B cell (primary cell): ENCODE results near the gene SLC29A3.

Experiments
- CTCF ChIP-seq: fragments of 200-600 bp; IDR thresholded peaks from one replicate; pipeline ENCODE4 v1.8.0; 2022; ENCODE audit warnings: antibody characterized with exemption, mild to moderate bottlenecking
- EZH2 ChIP-seq: IDR thresholded peaks from 2 replicates; pipeline ENCODE4 v1.6.1; 2012; ENCODE audit warnings: borderline replicate concordance, low read depth, mild to moderate bottlenecking, moderate library complexity, low read length; ENCODE audit not compliant: insufficient read depth, poor library complexity, severe bottlenecking

DNA sequence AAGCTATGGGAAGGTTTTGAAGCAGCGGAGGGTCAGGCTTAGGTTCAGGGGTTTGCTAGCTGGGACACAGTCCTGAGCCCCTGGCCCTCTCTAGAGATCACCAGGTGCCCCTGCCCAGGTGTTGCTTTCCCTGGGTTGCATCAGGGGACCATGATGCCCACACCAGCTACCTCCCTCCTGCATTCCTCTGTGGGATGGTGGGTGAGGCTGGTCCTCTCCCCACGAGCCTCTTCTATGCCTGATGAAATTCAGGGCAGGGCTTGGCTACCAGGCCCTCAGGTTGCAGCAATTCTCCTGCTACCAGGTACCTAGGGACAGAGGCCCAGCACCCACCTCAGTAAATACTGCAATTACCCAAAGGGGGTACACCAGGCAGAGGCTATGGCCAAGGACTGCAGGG, 10.8 kb upstream of the SLC29A3 start:
- TF ChIP-seq EZH2 (no peak), CTCF (no peak)
